ENCODE measurements around the gene EVC2.

- no peak for TF ChIP-seq THRA (IDR thresholded peaks at IDR 0.05)
- TF ChIP-seq ZNF263 (CRISPR knock-in tag; IDR thresholded peaks at IDR 0.05; ENCODE audit: borderline replicate concordance) = no peak
- no peak for TF ChIP-seq NFYB (IDR thresholded peaks at IDR 0.05; ENCODE audit: extremely low read depth, insufficient read length)
- TF ChIP-seq ZHX1 (conservative IDR thresholded peaks at IDR 0.05; ENCODE audit: low read length) = no peak
- TF ChIP-seq POLR2A (conservative IDR thresholded peaks at IDR 0.05) = no peak
- no peak for TF ChIP-seq ZNF184 (CRISPR knock-in tag; IDR thresholded peaks at IDR 0.05)
These were observed 192.7 kb downstream of the EVC2 start for GRCh38 chr4:5515646-5516045.
